CD4-positive, alpha-beta T cell treated with Interleukin-15 for 4 hours (primary cell): ENCODE results near the gene ELF4.

Source experiments
- DNase-seq: peaks from one replicate; pipeline ENCODE4 v3.0.0-alpha.2; 2020; ENCODE audit warnings: low spot score

The ELF4 gene

DNA sequence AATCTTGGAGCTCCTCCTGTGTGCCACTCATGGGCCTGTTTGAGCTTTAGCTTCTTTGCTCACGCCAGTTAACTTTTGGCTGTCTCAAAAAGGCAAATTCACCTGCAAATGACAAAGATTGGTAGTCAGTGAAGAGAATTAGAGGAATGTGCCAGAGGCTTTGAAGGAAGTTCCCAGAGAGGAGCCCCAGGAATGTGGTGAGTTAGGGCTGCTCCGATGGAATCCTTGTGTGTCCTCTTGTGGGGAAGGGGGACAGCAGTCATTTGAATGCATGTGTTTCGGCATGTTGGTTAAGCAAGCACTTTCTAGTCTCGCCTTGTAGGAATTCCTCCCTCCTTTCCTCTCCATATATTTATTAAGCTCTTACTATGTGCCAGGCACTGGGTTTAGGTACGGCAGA, 62.9 kb downstream of the ELF4 start:
- DNase-seq: no peak

DNA sequence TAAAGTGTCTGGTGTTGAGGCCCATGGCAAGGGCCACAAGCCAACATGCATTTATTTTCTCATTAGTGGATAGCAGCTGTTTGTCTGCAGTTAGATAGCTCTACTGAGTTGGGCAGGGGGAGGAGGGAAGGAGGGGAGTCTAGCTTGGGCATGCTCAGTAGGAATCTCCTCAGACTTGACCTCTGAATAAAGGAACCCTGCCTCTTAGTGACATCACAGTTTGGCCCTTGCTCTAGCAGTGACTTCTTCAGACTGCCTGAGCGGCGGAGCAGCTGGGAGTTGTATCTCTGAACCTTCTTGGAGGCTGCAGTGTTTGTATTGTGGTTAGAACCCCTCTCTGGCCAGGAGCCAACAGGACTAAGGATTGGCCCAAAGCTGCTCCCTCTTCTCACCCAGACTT, 70.5 kb downstream of the ELF4 start:
- no peak for DNase-seq

DNA sequence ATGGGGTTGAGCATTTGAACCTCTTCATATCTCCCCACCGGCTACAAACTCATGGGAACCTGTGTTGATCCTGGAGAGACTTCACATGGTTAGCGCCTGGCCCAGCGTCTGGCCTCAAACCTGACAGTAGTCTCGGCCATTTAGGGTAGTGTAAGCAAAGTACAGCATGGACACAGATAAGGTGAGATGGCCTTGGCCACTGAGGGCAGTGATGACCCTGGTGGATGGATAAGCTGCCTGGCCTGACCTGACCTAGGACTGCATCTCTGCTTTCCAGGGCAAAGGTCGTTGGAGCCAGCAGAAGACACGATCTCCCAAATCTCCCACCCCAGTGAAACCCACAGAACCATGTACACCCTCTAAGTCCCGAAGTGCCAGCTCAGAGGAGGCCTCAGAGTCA, 76.1 kb downstream of the ELF4 start:
- DNase-seq: no peak

DNA sequence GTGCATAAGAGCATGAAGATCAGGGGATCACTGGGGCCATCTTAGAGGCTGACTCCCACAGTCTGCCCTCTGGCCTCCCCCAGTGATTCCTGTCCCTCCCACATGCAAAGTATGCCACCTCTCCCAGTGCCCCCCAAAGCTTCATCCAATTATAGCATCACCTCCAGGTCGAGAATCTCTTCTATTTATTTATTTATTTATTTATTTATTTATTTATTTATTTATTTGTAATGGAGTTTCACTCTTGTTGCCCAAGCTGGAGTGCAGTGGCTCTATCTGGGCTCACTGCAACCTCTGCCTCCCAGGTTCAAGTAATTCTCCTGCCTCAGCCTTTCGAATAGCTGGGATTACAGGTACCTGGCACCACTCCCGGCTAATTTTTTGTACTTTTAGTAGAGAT, 77.7 kb downstream of the ELF4 start:
- no peak for DNase-seq

DNA sequence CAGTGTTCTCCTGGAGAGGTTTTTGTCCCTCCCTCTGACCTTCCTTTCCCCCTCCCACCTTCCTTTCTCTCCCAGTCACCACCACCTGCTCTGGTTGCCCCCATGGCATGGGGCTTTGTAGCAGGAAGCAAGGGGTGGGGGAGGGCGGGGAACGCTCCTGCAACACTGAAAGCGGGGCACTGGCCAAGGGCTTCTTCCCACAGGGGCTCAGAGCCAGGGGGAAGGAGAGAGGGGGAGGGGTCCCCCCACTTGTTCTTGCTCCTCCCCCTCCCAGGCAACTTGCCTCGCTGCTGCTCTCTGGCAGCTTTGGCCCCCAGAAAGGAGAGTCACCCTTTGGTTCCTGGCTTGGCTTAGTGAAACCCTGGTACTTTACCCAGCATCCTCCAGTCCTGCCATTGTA, 79.5 kb downstream of the ELF4 start:
- DNase-seq: no peak

DNA sequence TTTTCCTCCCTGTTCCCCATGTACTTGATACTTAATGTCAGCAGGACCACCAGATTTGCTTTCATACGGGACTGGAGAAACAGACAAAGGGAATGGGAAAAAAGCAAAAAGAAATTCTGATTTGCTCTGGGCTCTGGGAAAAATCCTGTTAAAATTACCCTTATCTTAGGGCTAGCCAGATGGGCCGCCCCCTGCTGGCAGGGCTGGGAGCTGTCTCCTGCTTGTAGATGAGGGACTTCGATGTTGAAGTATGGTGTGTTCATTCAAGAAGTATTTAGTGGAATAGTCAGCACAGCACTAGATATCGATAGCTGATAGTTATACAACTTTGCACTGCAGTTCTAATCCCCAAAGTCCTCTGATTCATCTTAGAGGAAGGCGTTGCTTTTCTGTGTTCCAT, 82.1 kb downstream of the ELF4 start:
- DNase-seq: peak; percentile 50

DNA sequence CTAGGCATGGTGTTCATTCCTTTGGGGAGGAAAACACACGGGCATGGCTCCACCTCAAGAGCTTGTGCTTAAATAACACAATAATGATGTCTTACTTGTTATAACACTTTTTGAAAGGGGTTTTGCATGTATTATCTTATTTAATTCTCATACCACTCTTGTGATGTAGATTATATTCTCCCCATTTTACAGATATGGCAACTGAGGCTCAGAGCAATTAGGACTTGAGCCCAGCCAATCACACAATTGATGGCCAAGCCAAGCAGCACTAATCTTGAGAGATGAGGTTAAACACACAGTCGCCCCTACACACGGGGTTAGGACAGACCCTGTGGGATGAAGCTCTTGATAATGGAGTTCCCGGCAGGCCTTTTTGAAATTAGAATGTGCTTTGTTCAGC, 82.7 kb downstream of the ELF4 start:
- DNase-seq: no peak

DNA sequence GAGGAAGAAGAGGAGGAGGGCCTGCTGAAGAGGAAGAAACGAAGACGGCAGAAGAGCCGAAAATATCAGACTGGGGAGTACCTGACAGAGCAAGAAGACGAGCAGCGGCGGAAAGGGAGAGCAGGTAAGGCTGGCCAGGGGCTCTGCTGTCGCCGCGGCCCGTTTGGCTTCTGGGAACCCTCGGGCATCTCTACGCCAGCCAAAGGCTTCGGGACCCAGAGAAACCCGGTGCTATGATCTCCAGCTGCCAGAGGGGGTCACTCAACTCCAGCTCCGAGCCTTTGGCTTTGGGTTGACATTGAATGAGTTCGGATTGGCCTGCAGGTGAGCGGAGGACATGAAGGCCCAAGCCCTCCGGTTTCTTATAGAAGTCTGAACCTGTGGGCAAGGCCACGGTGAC, 85.0 kb downstream of the ELF4 start:
- DNase-seq: no peak

DNA sequence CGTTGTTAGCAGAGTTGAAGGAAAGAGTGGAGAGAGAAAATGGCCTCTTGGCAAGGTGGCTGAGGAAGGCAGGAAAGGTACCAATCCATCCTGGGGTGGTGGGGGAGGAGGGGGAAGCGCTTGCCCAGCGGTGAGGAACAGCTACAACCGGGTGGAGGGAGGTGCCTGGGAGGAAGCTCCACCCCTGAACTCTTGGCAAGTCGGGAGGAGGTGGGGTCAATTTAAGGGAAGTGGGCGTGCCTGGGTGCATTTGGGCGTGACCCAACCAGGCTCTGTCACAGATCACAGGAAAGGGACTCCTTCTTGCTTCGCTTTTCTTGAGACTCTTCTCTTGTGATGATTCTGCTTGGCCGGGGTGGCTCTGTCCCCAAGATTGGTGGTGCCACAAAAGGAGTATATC, 86.2 kb downstream of the ELF4 start:
- peak; percentile 80 for DNase-seq

DNA sequence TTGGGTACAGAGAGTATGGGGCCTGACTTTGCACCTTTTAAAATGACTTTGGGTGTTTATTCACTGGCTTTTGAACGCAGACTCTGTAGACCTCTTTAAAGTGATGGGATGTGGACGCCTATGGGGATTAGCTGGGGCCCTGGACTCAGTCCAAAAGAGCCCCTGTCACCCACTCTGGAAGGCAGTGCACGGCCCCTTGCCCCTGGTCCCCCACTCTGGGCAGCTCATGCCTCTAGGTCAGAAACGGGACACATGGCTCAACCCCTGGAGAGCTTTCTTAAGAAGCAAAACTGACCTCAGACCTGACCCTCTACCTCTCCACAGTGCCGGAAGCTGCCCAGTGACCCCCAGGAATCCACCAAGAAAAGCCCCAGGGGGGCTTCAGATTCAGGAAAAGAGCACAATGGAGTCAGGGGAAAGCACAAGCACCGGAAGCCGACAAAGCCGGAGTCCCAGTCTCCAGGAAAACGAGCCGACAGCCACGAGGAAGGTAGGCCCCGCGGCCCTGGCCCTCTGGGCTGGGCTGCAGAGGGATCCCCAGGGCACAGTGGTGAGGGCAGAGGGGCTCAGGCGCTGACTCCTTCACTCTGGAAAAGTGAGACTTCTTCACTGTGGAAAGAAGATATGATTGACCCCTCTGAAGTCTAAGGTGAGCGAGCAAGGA, 89.5 kb downstream of the ELF4 start:
- no peak for DNase-seq

DNA sequence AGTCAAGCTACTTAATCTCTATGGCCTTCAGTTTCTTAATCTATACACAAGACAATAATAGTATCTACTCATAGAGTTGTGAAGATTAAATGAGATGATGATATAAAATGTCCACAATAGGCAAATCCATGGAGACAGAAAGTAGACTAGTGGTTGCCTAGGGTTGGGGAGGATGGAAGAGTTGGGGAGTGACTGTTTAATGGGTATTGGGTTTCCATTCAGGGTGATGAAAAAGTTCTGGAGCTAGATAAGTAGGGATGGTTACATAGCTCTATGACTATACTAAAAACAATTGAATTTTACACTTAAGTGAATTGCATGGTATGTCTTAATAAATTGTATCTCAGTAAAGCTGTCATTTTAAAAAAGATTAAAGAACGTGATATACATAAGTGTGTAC, 92.2 kb downstream of the ELF4 start:
- DNase-seq: no peak

DNA sequence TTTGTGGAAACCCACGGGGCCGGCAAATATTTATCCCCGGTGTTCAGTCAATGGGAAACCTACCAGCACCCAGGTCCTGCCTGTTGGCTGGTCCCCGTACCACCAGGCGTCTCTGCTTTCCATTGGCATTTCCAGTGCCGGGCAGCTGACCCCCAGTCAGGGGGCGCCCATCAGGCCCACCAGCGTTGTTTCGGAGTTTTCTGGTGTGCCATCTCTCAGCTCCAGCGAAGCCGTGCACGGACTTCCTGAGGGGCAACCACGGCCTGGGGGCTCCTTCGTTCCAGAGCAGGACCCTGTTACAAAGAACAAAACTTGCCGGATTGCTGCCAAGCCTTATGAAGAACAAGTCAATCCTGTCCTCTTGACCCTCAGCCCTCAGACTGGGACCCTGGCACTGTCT, 95.1 kb downstream of the ELF4 start:
- no peak for DNase-seq
